Adipose tissue (tissue), 3 donors: ENCODE results near the gene ORC3. TPM values are rescaled to one million over a fixed set of nuclear protein-coding genes. Genes with fewer than 3 reads are reported as not detected.
A peak's percentile ranks its signal among the peaks of the same experiment; 100 is the strongest.
"Not testable (repeated sequence)": the region's sequence is repeated elsewhere in the genome, so short reads cannot be mapped to it uniquely, and the experiment has no call there.

Experiments
- H3K27ac ChIP-seq: one replicate; pipeline ENCODE4 v1.5.1; 2013; ENCODE audit warnings: low read depth, low read length
- WGBS, 3 donors: extraction: QIAGEN DNeasy Blood & Tissue Kit; methylation state at CpG; one replicate each; pipeline ENCODE4 v1.1.7; 2013; 5-methylcytosine and 5-hydroxymethylcytosine counted together
- polyA plus RNA-seq, 3 donors: library from polyadenylated mRNA; stranded (reverse); fragments of 200-250 nt; gene quantifications; one replicate each; pipeline ENCODE4 v1.2.3, GENCODE V29; 2013
- donor health status: healthy with polysubstance abuse.
- donor health status: Bipolar disorder and iron deficiency.
- donor health status: healthy.

Gene ORC3
- polyA plus RNA-seq, 3 donors: 7.9 to 20.7 (median 11.6) TPM

- WGBS, 3 donors: 49 to 61% (median 54%) methylated on average over 4 of the region's 4 CpGs
- H3K27ac ChIP-seq: no peak overlapping the region
Measured at GRCh38 chr6:87675004-87675681, 85.2 kb downstream of the ORC3 start.

- no peak overlapping the region for H3K27ac ChIP-seq
Measured at GRCh38 chr6:87682310-87682709, 92.4 kb downstream of the ORC3 start.

- H3K27ac ChIP-seq: no peak overlapping the region
- WGBS, 3 donors: 80 to 89% (median 81%) methylated on average over 3 of the region's 3 CpGs
Measured at GRCh38 chr6:87683890-87684289, 94.0 kb downstream of the ORC3 start.

- H3K27ac ChIP-seq: no peak overlapping the region
- 41 to 94% (median 92%) methylated on average over 1 of the region's 1 CpG for WGBS, 3 donors
Measured at GRCh38 chr6:87684895-87685654, 95.1 kb downstream of the ORC3 start.

GRCh38 chr6:87686636-87687205 is 96.8 kb downstream of the ORC3 start:
- H3K27ac ChIP-seq: not testable (repeated sequence)
- 77 to 81% (median 80%) methylated on average over 11 of the region's 11 CpGs for WGBS, 3 donors

GRCh38 chr6:87687296-87687695 is 97.4 kb downstream of the ORC3 start:
- H3K27ac ChIP-seq: no peak overlapping the region
- 70 to 78% (median 78%) methylated on average over 3 of the region's 3 CpGs for WGBS, 3 donors

- not testable (repeated sequence) for H3K27ac ChIP-seq
- 92 to 96% (median 96%) methylated on average over 9 of the region's 9 CpGs for WGBS, 3 donors
Measured at GRCh38 chr6:87687893-87688292, 98.0 kb downstream of the ORC3 start.

GRCh38 chr6:87690441-87690840 is 100.5 kb downstream of the ORC3 start:
- WGBS, 3 donors: 68 to 93% (median 69%) methylated on average over 3 of the region's 3 CpGs
- no peak overlapping the region for H3K27ac ChIP-seq

- H3K27ac ChIP-seq: no peak overlapping the region
- 69 to 81% (median 70%) methylated on average over 2 of the region's 2 CpGs for WGBS, 3 donors
Measured at GRCh38 chr6:87692086-87692485, 102.2 kb downstream of the ORC3 start.

GRCh38 chr6:87696817-87697216 is 106.9 kb downstream of the ORC3 start:
- WGBS, 3 donors: 91 to 93% (median 91%) methylated on average over 12 of the region's 12 CpGs
- H3K27ac ChIP-seq: peak overlapping the region; percentile 73

- WGBS, 3 donors: 31 to 39% (median 35%) methylated on average over 8 of the region's 8 CpGs
- H3K27ac ChIP-seq: no peak overlapping the region
Measured at GRCh38 chr6:87697581-87698546, 107.9 kb downstream of the ORC3 start.

GRCh38 chr6:87698547-87699006 is 108.6 kb downstream of the ORC3 start:
- H3K27ac ChIP-seq: no peak overlapping the region
- 9 to 48% (median 13%) methylated on average over 2 of the region's 2 CpGs for WGBS, 3 donors

- 2 to 4% (median 4%) methylated on average over 4 of the region's 4 CpGs for WGBS, 3 donors
- H3K27ac ChIP-seq: no peak overlapping the region
Measured at GRCh38 chr6:87699576-87699975, 109.6 kb downstream of the ORC3 start.

- H3K27ac ChIP-seq: peak overlapping the region; percentile 88
- WGBS, 3 donors: 0% methylated on average over 18 of the region's 18 CpGs
Measured at GRCh38 chr6:87700397-87701343, 110.7 kb downstream of the ORC3 start.

GRCh38 chr6:87701344-87701675 is 111.4 kb downstream of the ORC3 start:
- H3K27ac ChIP-seq: peak overlapping the region; percentile 88
- 0 to 1% (median 1%) methylated on average over 18 to 36 of the region's 36 CpGs for WGBS, 3 donors

GRCh38 chr6:87701676-87702588 is 112.0 kb downstream of the ORC3 start, which contains the start of gene AKIRIN2:
TSS of gene AKIRIN2 (minus strand) at chr6:87702233. CDS start at chr6:87701684, 549 bp downstream.
- peak within 1 kb of the TSS; percentile 88 for H3K27ac ChIP-seq
- 0% methylated on average over 70 to 88 of the region's 88 CpGs for WGBS, 3 donors

- WGBS, 3 donors: 0 to 3% (median 3%) methylated on average over 7 of the region's 7 CpGs
- H3K27ac ChIP-seq: no peak overlapping the region
Measured at GRCh38 chr6:87702589-87702945, 112.6 kb downstream of the ORC3 start.
